Measurements from ENCODE around the gene C2CD4D. TPM values are rescaled to one million over a fixed set of nuclear protein-coding genes. Genes with fewer than 3 reads are reported as not detected.
A peak's percentile ranks its signal among the peaks of the same experiment; 100 is the strongest.

The C2CD4D gene
- polyA plus RNA-seq, 1 donor (not counting 4 experiments of a cell fraction or from before 2014, with no cell fraction given) = 0.05 TPM

- Histone ChIP-seq H4K20me1 (ENCODE audit: control insufficient read depth, extremely low read depth, insufficient read depth, low read length) (no peaks in the 10 kb centered on the region), H3K9me1 (ENCODE audit: control insufficient read depth, extremely low read depth, insufficient read depth, low read length) (no peaks in the 10 kb centered on the region), H3K27me3 (ENCODE audit: control insufficient read depth, extremely low read depth, insufficient read depth, low read length) (peaks cover 8% of the 10 kb centered on the region), H3K4me2 (ENCODE audit: control insufficient read depth, extremely low read depth, insufficient read depth, low read depth, low read length) (no peak within 1 kb of the TSS), H3K9ac (ENCODE audit: control insufficient read depth, extremely low read depth, insufficient read depth, low read length) (no peak within 1 kb of the TSS), H3K4me3 (ENCODE audit: control insufficient read depth in 2 of 3, extremely low read depth in 1 of 3, insufficient read depth in 2 of 3, low read depth in 1 of 3, low read length in 3 of 3) (no peak within 1 kb of the TSS), H3K36me3 (ENCODE audit: control insufficient read depth in 2 of 2, extremely low read depth in 1 of 2, insufficient read depth in 2 of 2, low read length in 2 of 2) (no peaks in the 10 kb centered on the region), H3K4me1 (ENCODE audit: control insufficient read depth, extremely low read depth, insufficient read depth, low read length) (peaks cover 12% of the 10 kb centered on the region), H3K9me3 (ENCODE audit: control insufficient read depth, low read depth, low read length) (no peaks in the 10 kb centered on the region), H3K27ac (ENCODE audit: control insufficient read depth, insufficient read depth, low read length) (no peak within 1 kb of the TSS), H3K79me2 (ENCODE audit: control insufficient read depth, insufficient read depth, low read length) (no peaks in the 10 kb centered on the region), H2AFZ (ENCODE audit: control insufficient read depth, low read length) (no peak within 1 kb of the TSS)
- TF ChIP-seq EZH2 (IDR thresholded peaks at IDR 0.05; ENCODE audit: low read length) (no peak), CTCF (optimal IDR thresholded peaks at IDR 0.05 in 1 of 3, IDR thresholded peaks at IDR 0.05 in 1 of 3, conservative IDR thresholded peaks at IDR 0.05 in 1 of 3; ENCODE audit: extremely low read depth in 1 of 3, insufficient read depth in 2 of 3, low read length in 3 of 3) (peak in 1 of 3 experiments; percentile 33)
- dilution Hi-C loops (cut with MboI; ENCODE audit: extremely low pct_ligation_motif_present, low sequenced_read_pairs) = no loop called here
- FAIRE-seq (peak; percentile 39), DNase-seq (ENCODE audit: low read depth, low spot score) (no peak)
These were observed 13.9 kb upstream of the C2CD4D start, which contains the start of gene THEM5 for GRCh38 chr1:151853411-151853943. THEM5 (minus strand) TSS chr1:151853712; CDS start chr1:151853565, 147 bp downstream.

GRCh38 chr1:151852733-151853132 lies 13.1 kb upstream of the C2CD4D start:
- no peaks in the 10 kb centered on the region for H3K79me2 ChIP-seq (ENCODE audit: control insufficient read depth, insufficient read depth, low read length)
- H3K9me3 ChIP-seq (ENCODE audit: control insufficient read depth, low read depth, low read length) = no peaks in the 10 kb centered on the region
- no peak for TF ChIP-seq CTCF (optimal IDR thresholded peaks at IDR 0.05 in 1 of 3, IDR thresholded peaks at IDR 0.05 in 1 of 3, conservative IDR thresholded peaks at IDR 0.05 in 1 of 3; ENCODE audit: extremely low read depth in 1 of 3, insufficient read depth in 2 of 3, low read length in 3 of 3)
- no peak for TF ChIP-seq EZH2 (IDR thresholded peaks at IDR 0.05; ENCODE audit: low read length)
- H3K27me3 ChIP-seq (ENCODE audit: control insufficient read depth, extremely low read depth, insufficient read depth, low read length) = peaks cover 8% of the 10 kb centered on the region
- no peak overlapping the region for H2AFZ ChIP-seq (ENCODE audit: control insufficient read depth, low read length)
- H4K20me1 ChIP-seq (ENCODE audit: control insufficient read depth, extremely low read depth, insufficient read depth, low read length) = no peaks in the 10 kb centered on the region
- no peak overlapping the region for H3K4me2 ChIP-seq (ENCODE audit: control insufficient read depth, extremely low read depth, insufficient read depth, low read depth, low read length)
- DNase-seq (ENCODE audit: low read depth, low spot score) (no peak), FAIRE-seq (no peak)
- no peak overlapping the region for H3K27ac ChIP-seq (ENCODE audit: control insufficient read depth, insufficient read depth, low read length)
- H3K36me3 ChIP-seq (ENCODE audit: control insufficient read depth in 2 of 2, extremely low read depth in 1 of 2, insufficient read depth in 2 of 2, low read length in 2 of 2) = no peaks in the 10 kb centered on the region
- dilution Hi-C loops (cut with MboI; ENCODE audit: extremely low pct_ligation_motif_present, low sequenced_read_pairs) = no loop called here
- H3K4me1 ChIP-seq (ENCODE audit: control insufficient read depth, extremely low read depth, insufficient read depth, low read length) = peaks cover 4% of the 10 kb centered on the region
- H3K9me1 ChIP-seq (ENCODE audit: control insufficient read depth, extremely low read depth, insufficient read depth, low read length) = no peaks in the 10 kb centered on the region
- H3K4me3 ChIP-seq (ENCODE audit: control insufficient read depth in 2 of 3, extremely low read depth in 1 of 3, insufficient read depth in 2 of 3, low read depth in 1 of 3, low read length in 3 of 3) = no peak overlapping the region
- no peak overlapping the region for H3K9ac ChIP-seq (ENCODE audit: control insufficient read depth, extremely low read depth, insufficient read depth, low read length)
